Non-pigmented ciliary epithelial cell (primary cell): Measurements from ENCODE around the gene SDE2.
"Not testable (repeated sequence)": the region's sequence is repeated elsewhere in the genome, so short reads cannot be mapped to it uniquely, and the experiment has no call there.

Experiments used
- DNase-seq: peaks from one replicate; pipeline ENCODE4 v3.0.0-alpha.2; 2010; ENCODE audit warnings: low read depth

Gene SDE2

GRCh38 chr1:226006686-226007085 lies 7.5 kb upstream of the SDE2 start:
- DNase-seq, result no peak

GRCh38 chr1:226004396-226004795 lies 5.3 kb upstream of the SDE2 start:
- DNase-seq, result no peak

- DNase-seq, result no peak
These were observed 4.5 kb upstream of the SDE2 start for GRCh38 chr1:226003502-226004170.

GRCh38 chr1:226002667-226003501 lies 3.7 kb upstream of the SDE2 start:
- no peak for DNase-seq

GRCh38 chr1:226001963-226002666 lies 3.0 kb upstream of the SDE2 start:
- DNase-seq, result no peak

- no peak for DNase-seq
These were observed 1.9 kb upstream of the SDE2 start for GRCh38 chr1:226001088-226001487.

GRCh38 chr1:226000493-226001081 lies 1.4 kb upstream of the SDE2 start:
- not testable (repeated sequence) for DNase-seq

- no peak for DNase-seq
These were observed 782 bp upstream of the SDE2 start for GRCh38 chr1:225999912-226000337.

GRCh38 chr1:225998560-225999226 lies 450 bp downstream of the SDE2 start:
- DNase-seq, result no peak

GRCh38 chr1:225996946-225997545 lies 2.1 kb downstream of the SDE2 start:
- no peak for DNase-seq

- DNase-seq, result no peak
These were observed 3.0 kb downstream of the SDE2 start for GRCh38 chr1:225995919-225996864.

GRCh38 chr1:225990705-225991464 lies 8.3 kb downstream of the SDE2 start:
- no peak for DNase-seq

GRCh38 chr1:225987491-225988316 lies 11.4 kb downstream of the SDE2 start:
- no peak for DNase-seq

GRCh38 chr1:225981714-225982113 lies 17.4 kb downstream of the SDE2 start:
- DNase-seq, result no peak

- DNase-seq, result no peak
These were observed 18.9 kb downstream of the SDE2 start for GRCh38 chr1:225980005-225980836.

- DNase-seq, result no peak
These were observed 19.7 kb downstream of the SDE2 start for GRCh38 chr1:225979421-225979820.

- DNase-seq, result no peak
These were observed 21.0 kb downstream of the SDE2 start for GRCh38 chr1:225977937-225978748.
